ENCODE results near the gene ACTRT2. TPM values are rescaled to one million over a fixed set of nuclear protein-coding genes. Genes with fewer than 3 reads are reported as not detected.

ACTRT2 gene
- total and polyA plus RNA-seq, 9 donors: not detected

DNA sequence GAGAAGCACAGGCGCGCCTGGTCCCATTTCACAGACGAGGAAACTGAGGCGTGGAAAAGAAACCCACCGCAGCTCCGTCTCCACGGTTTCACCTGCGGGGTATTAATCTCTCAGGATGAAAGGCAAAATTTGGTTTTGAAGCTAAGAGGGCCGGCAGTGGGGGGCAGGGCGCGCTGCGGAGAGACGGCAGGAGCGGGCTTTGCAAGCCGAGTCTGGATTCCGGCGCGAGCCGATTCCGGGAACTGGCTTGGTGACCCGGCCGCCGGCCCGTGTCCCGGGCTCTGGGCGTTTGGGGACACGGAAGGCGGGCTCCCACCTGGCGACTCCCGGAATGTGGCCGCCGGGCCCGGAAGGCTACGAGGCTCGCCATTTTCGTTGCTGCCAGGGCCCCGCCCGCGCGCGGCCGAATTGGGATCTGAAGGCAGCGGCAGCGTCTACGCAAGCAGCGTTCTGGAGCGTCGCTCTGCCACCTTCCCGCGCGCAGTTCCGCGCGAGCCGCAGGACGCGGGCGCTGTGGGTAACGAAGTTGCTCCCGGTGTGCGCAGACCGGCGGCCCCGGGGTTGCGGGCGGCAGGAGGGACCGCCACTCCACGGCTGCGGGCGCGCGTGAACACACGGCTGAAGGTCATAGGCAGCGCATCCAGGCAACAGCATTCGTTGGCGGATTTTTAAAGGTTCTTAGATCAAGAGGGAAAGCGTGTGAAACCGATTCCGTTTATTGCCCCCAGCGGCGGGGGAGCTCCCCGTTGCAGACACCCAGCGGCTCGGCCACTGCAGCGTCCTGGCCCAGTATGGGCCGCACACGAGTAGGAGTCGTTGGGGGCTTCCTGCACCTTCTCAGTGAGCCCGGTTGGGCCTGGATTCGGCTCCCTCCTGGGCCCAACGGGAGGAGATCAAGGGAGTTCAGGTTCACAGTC lies 42.4 kb downstream of the ACTRT2 start:
- Histone ChIP-seq H3K27me3 (ENCODE audit: control insufficient read depth, insufficient read depth, low read length) (peaks cover 85% of the 10 kb centered on the region), H3K4me1 (ENCODE audit: control insufficient read depth, insufficient read depth, low read length) (peaks cover 14% of the 10 kb centered on the region), H3K4me3 (ENCODE audit: low read length) (no peak overlapping the region), H3K27ac (ENCODE audit: low read length) (no peak overlapping the region), H3K36me3 (ENCODE audit: control insufficient read depth, insufficient read depth, low read length) (no peaks in the 10 kb centered on the region), H3K9me3 (replicated peaks; ENCODE audit: control insufficient read depth, low read depth, low read length) (no peaks in the 10 kb centered on the region)
- 13% methylated on average over 89 of the region's 91 CpGs for WGBS (ENCODE audit: insufficient coverage)
- DNase-seq: no peak

- DNase-seq: no peak
- H3K4me1 ChIP-seq (ENCODE audit: control insufficient read depth, insufficient read depth, low read length): peaks cover 18% of the 10 kb centered on the region
- H3K36me3 ChIP-seq (ENCODE audit: control insufficient read depth, insufficient read depth, low read length): no peaks in the 10 kb centered on the region
- no peak overlapping the region for H3K4me3 ChIP-seq (ENCODE audit: low read length)
- no peaks in the 10 kb centered on the region for H3K9me3 ChIP-seq (replicated peaks; ENCODE audit: control insufficient read depth, low read depth, low read length)
- peaks cover 88% of the 10 kb centered on the region for H3K27me3 ChIP-seq (ENCODE audit: control insufficient read depth, insufficient read depth, low read length)
- 62% methylated on average over 16 of the region's 17 CpGs for WGBS (ENCODE audit: insufficient coverage)
- H3K27ac ChIP-seq (ENCODE audit: low read length): no peak overlapping the region
Observed at GRCh38 chr1:3064296-3064850, 43.1 kb downstream of the ACTRT2 start.

GRCh38 chr1:3064901-3065300 lies 43.6 kb downstream of the ACTRT2 start:
- no peaks in the 10 kb centered on the region for H3K9me3 ChIP-seq (replicated peaks; ENCODE audit: control insufficient read depth, low read depth, low read length)
- H3K27me3 ChIP-seq (ENCODE audit: control insufficient read depth, insufficient read depth, low read length): peaks cover 88% of the 10 kb centered on the region
- no peaks in the 10 kb centered on the region for H3K36me3 ChIP-seq (ENCODE audit: control insufficient read depth, insufficient read depth, low read length)
- 62% methylated on average over 9 of the region's 9 CpGs for WGBS (ENCODE audit: insufficient coverage)
- peaks cover 18% of the 10 kb centered on the region for H3K4me1 ChIP-seq (ENCODE audit: control insufficient read depth, insufficient read depth, low read length)
- no peak for DNase-seq
- no peak overlapping the region for H3K4me3 ChIP-seq (ENCODE audit: low read length)
- no peak overlapping the region for H3K27ac ChIP-seq (ENCODE audit: low read length)

GRCh38 chr1:3065396-3065795 lies 44.1 kb downstream of the ACTRT2 start:
- Histone ChIP-seq H3K27ac (ENCODE audit: low read length) (no peak overlapping the region), H3K9me3 (replicated peaks; ENCODE audit: control insufficient read depth, low read depth, low read length) (no peaks in the 10 kb centered on the region), H3K4me3 (ENCODE audit: low read length) (no peak overlapping the region), H3K27me3 (ENCODE audit: control insufficient read depth, insufficient read depth, low read length) (peaks cover 85% of the 10 kb centered on the region), H3K4me1 (ENCODE audit: control insufficient read depth, insufficient read depth, low read length) (peaks cover 18% of the 10 kb centered on the region), H3K36me3 (ENCODE audit: control insufficient read depth, insufficient read depth, low read length) (no peaks in the 10 kb centered on the region)
- DNase-seq: no peak
- 41% methylated on average over 5 of the region's 8 CpGs for WGBS (ENCODE audit: insufficient coverage)

DNA sequence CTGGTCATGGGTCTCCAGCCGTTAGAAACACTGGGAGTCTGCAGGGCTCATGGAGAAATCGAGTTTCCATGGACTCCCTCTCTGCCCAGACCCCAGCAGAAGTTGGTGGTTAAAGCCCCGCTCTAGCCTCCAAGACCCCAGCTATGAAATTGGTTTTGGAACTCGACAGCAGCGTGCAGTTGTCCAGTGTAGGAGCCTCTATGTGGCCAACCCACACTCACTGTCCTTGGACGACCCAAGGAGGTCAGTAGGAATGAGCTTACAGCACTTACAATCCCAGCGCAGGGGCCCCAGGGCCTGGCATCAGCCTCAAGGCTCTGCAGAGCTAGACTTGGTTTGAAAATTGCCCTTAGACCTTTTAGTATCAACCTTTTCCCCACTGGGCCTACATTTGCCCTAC lies 44.5 kb downstream of the ACTRT2 start:
- Histone ChIP-seq H3K4me1 (ENCODE audit: control insufficient read depth, insufficient read depth, low read length) (peaks cover 21% of the 10 kb centered on the region), H3K4me3 (ENCODE audit: low read length) (no peak overlapping the region), H3K9me3 (replicated peaks; ENCODE audit: control insufficient read depth, low read depth, low read length) (no peaks in the 10 kb centered on the region), H3K27me3 (ENCODE audit: control insufficient read depth, insufficient read depth, low read length) (peaks cover 83% of the 10 kb centered on the region), H3K36me3 (ENCODE audit: control insufficient read depth, insufficient read depth, low read length) (no peaks in the 10 kb centered on the region), H3K27ac (ENCODE audit: low read length) (no peak overlapping the region)
- no peak for DNase-seq
- WGBS (ENCODE audit: insufficient coverage): 80% methylated on average over 7 of the region's 7 CpGs

DNA sequence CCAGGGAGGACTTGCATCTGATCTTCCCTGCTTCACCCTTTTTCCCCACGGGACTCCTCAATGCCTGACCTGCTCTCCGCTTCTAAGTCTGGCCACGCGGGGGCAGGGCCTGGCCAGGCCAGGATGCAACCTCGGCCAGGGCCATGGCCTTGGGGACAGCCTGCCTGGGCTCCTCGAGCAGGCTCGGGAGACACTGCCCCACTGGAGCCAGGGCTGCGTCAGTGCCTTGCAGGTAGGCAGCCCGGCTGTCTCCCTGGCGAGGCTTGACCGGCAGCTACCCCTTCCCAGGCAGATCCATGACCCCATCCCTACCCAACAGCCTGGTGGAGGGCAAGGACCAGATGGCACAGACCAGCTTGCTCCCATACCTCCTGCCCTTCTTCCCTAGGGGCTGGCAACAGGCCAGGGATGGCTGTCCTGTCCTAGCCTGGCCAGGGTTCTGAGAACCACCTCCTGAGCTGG lies 45.0 kb downstream of the ACTRT2 start:
- H3K9me3 ChIP-seq (replicated peaks; ENCODE audit: control insufficient read depth, low read depth, low read length): no peaks in the 10 kb centered on the region
- H3K36me3 ChIP-seq (ENCODE audit: control insufficient read depth, insufficient read depth, low read length): no peaks in the 10 kb centered on the region
- no peak for DNase-seq
- H3K4me1 ChIP-seq (ENCODE audit: control insufficient read depth, insufficient read depth, low read length): peaks cover 25% of the 10 kb centered on the region
- WGBS (ENCODE audit: insufficient coverage): 47% methylated on average over 11 of the region's 11 CpGs
- peaks cover 83% of the 10 kb centered on the region for H3K27me3 ChIP-seq (ENCODE audit: control insufficient read depth, insufficient read depth, low read length)
- no peak overlapping the region for H3K4me3 ChIP-seq (ENCODE audit: low read length)
- H3K27ac ChIP-seq (ENCODE audit: low read length): no peak overlapping the region

- Histone ChIP-seq H3K27ac (ENCODE audit: low read length) (no peak overlapping the region), H3K27me3 (ENCODE audit: control insufficient read depth, insufficient read depth, low read length) (peaks cover 83% of the 10 kb centered on the region), H3K4me3 (ENCODE audit: low read length) (no peak overlapping the region), H3K9me3 (replicated peaks; ENCODE audit: control insufficient read depth, low read depth, low read length) (no peaks in the 10 kb centered on the region), H3K4me1 (ENCODE audit: control insufficient read depth, insufficient read depth, low read length) (peaks cover 25% of the 10 kb centered on the region), H3K36me3 (ENCODE audit: control insufficient read depth, insufficient read depth, low read length) (no peaks in the 10 kb centered on the region)
- no peak for DNase-seq
- WGBS (ENCODE audit: insufficient coverage): 50% methylated on average over 4 of the region's 10 CpGs
Observed at GRCh38 chr1:3066826-3067225, 45.6 kb downstream of the ACTRT2 start.

- Histone ChIP-seq H3K9me3 (replicated peaks; ENCODE audit: control insufficient read depth, low read depth, low read length) (no peaks in the 10 kb centered on the region), H3K27me3 (ENCODE audit: control insufficient read depth, insufficient read depth, low read length) (peaks cover 83% of the 10 kb centered on the region), H3K36me3 (ENCODE audit: control insufficient read depth, insufficient read depth, low read length) (no peaks in the 10 kb centered on the region), H3K27ac (ENCODE audit: low read length) (no peak overlapping the region), H3K4me1 (ENCODE audit: control insufficient read depth, insufficient read depth, low read length) (peaks cover 25% of the 10 kb centered on the region), H3K4me3 (ENCODE audit: low read length) (no peak overlapping the region)
- DNase-seq: no peak
- WGBS (ENCODE audit: insufficient coverage): 14% methylated on average over 26 of the region's 29 CpGs
Observed at GRCh38 chr1:3067301-3067670, 46.0 kb downstream of the ACTRT2 start.

- Histone ChIP-seq H3K9me3 (replicated peaks; ENCODE audit: control insufficient read depth, low read depth, low read length) (no peaks in the 10 kb centered on the region), H3K27me3 (ENCODE audit: control insufficient read depth, insufficient read depth, low read length) (peaks cover 83% of the 10 kb centered on the region), H3K4me1 (ENCODE audit: control insufficient read depth, insufficient read depth, low read length) (peaks cover 25% of the 10 kb centered on the region), H3K27ac (ENCODE audit: low read length) (no peak overlapping the region), H3K4me3 (ENCODE audit: low read length) (no peak overlapping the region), H3K36me3 (ENCODE audit: control insufficient read depth, insufficient read depth, low read length) (no peaks in the 10 kb centered on the region)
- no peak for DNase-seq
- 1% methylated on average over 78 of the region's 97 CpGs for WGBS (ENCODE audit: insufficient coverage)
Observed at GRCh38 chr1:3067671-3068563, 46.6 kb downstream of the ACTRT2 start.

Measured in muscle of leg (tissue), 11 donors.